Heart right ventricle (tissue), 16 donors: ENCODE results near the gene OR10A3. TPM values are rescaled to one million over a fixed set of nuclear protein-coding genes. Genes with fewer than 3 reads are reported as not detected.

ENCODE experiments used
- ATAC-seq, 8 donors: fragments of 200-7000 bp; cut with Tn5 transposase; one replicate each; pipeline ENCODE4 v1.9.1; 2020; ENCODE audit warnings: mild to moderate bottlenecking in 8 of 8, moderate library complexity in 8 of 8, moderate number of reproducible peaks in 1 of 8
- DNase-seq, 2 donors: peaks; one replicate each; pipeline ENCODE4 v3.0.0-alpha.2; 2020
- H3K27ac ChIP-seq, 10 donors: fragments of 200-600 bp; sonication (generic) in 2 of 10; one replicate each; pipeline versions ENCODE4 v1.5.0 to v1.8.0; 2020 to 2022; ENCODE audit warnings: mild to moderate bottlenecking in 3 of 10
- H3K27me3 ChIP-seq, 7 donors: fragments of 200-600 bp; one replicate each; pipeline ENCODE4 v1.8.0; 2021 to 2022; ENCODE audit warnings: mild to moderate bottlenecking in 2 of 7
- H3K36me3 ChIP-seq, 9 donors: fragments of 200-600 bp; sonication (generic) in 1 of 9; one replicate each; pipeline versions ENCODE4 v1.5.0 to v1.8.0; 2020 to 2022; ENCODE audit warnings: mild to moderate bottlenecking in 2 of 9
- H3K4me1 ChIP-seq, 9 donors: fragments of 200-600 bp; sonication (generic) in 1 of 9; one replicate each; pipeline versions ENCODE4 v1.5.0 to v1.8.0; 2020 to 2022; ENCODE audit warnings: mild to moderate bottlenecking in 4 of 9
- H3K4me3 ChIP-seq, 10 donors: fragments of 200-600 bp; sonication (generic) in 2 of 10; one replicate each; pipeline versions ENCODE4 v1.5.0 to v1.8.0; 2020 to 2022; ENCODE audit warnings: mild to moderate bottlenecking in 7 of 10, moderate library complexity in 2 of 10
- H3K9me3 ChIP-seq, 11 donors: fragments of 200-600 bp in 10 of 11; sonication (generic) in 2 of 11; one replicate each; pipeline versions ENCODE4 v1.5.0 to v1.8.0; 2013 to 2022; ENCODE audit warnings: mild to moderate bottlenecking in 2 of 11, control low read depth in 1 of 11, moderate library complexity in 1 of 11
- CTCF ChIP-seq, 9 donors: fragments of 200-600 bp; sonication (generic) in 2 of 9; IDR thresholded peaks; one replicate each; pipeline versions ENCODE4 v1.5.0 to v1.8.0; 2021 to 2022; ENCODE audit warnings: antibody characterized with exemption in 9 of 9, mild to moderate bottlenecking in 5 of 9, moderate library complexity in 1 of 9
- WGBS, 2 donors: extraction: QIAGEN DNeasy Blood & Tissue Kit; methylation state at CpG; one replicate each; pipeline ENCODE4 v1.1.7; 2013; ENCODE audit warnings: inconsistent platforms in 1 of 2; 5-methylcytosine and 5-hydroxymethylcytosine counted together
- intact Hi-C, 10 donors: fragments of 100-400 bp; cut with DNase I; formaldehyde crosslinking; loops; one replicate each; pipeline versions ENCODE4 v1.11.1 to v1.14.2; 2022
- polyA plus RNA-seq, 2 donors: library from polyadenylated mRNA; stranded (reverse); fragments of 200-250 nt; gene quantifications; one replicate each; pipeline ENCODE4 v1.2.3, GENCODE V29; 2013
- total RNA-seq, 10 donors: library from RNA; stranded (reverse); fragmentation: NEBNext Ultra II Directional in 3 of 10; extraction: Animal tissue kit (Norgen Biotek cat#: 25700) in 3 of 10; gene quantifications; one replicate each; pipeline versions ENCODE4 v1.2.1 to v1.2.4, GENCODE V29; 2021 to 2023
- donor health status: Arrhythmogenic right ventricular cardiomyopathy.
- donor health status: ischemic (EF 13 %, LVEDD 7.1; RV severe dilation, severe dysfunction).
- donor health status: healthy with polysubstance abuse.
- donor health status: DM: no; HTN: yes; CAD: no.
- donor health status: DM: no; HTN: no; CAD: no.
- donor health status: ischemic (EF 25% LVEDD 6.9; RV normal size, moderate dysfunction).
- donor health status: ischemic (EF 25% LVEDD 5.7; RV mildly dilated, moderate dysfunction).
- donor health status: healthy.
- donor health status: DM: yes; HTN: yes; CAD: no.
- donor health status: Ischemic cardiomyopathy.
- donor health status: ischemic (EF 35%, LVEDD 5.7; RV mildly dilated, moderate dysfunction).
- donor health status: nonischemic (EF 11% LVEDD 7.7; RV severe dilation, severe dysfunction).
- donor health status: DM: yes; HTN: yes; CAD: no.
- donor health status: PGD.
- donor health status: ischemic (EF 29% LVEDD 5.4; RV normal size, mild dysfunction).
- donor health status: nonischemic (EF 23%, LVEDD 6.1; RV moderate dilation, normal function).

The OR10A3 gene
- total and polyA plus RNA-seq, 12 donors = not detected

DNA sequence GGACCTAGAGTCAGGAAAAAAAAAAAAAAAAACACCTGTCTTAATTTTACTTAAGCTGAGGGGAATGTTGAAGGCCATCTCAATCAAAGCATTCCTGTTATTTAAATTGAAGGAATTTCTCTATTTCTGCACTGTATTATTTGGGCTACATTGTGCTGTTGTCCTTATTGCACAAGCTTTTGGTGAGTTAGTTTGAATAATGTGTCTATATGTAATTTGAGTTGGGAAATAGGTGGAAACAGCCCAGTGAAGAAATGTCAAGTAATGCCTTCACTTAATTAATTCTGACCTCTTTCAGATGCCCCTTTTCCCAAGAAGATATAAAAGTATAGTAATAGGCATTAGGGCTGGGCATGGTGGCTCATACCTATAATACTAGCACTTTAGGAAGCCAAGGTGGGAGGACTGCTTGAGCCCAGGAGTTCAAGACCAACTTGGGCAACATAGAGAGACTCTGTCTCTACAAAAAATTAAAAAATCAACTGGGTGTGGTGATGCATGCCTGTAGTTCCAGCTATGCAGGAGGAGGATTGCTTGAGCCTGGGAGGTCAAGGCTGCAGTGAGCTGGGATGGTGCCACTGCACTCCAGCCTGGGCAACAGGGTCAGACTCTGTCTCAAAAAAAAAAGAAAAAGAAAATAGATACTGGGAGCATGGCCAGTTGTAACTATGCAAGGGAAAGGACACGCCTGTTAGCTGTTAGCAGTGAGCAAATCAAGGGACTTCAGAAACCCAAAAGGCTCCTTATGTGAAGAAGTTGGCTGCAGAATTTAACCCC lies 45.3 kb downstream of the OR10A3 start:
- H3K4me3 ChIP-seq = no peak overlapping the region
- peaks cover 0 to 7% (median 0%) of the 10 kb centered on the region in 11 donors for H3K9me3 ChIP-seq
- DNase-seq (no peak), ATAC-seq (no peak)
- peaks cover 0 to 11% (median 0%) of the 10 kb centered on the region in 9 donors for H3K4me1 ChIP-seq
- no peaks in the 10 kb centered on the region for H3K27me3 ChIP-seq
- no peaks in the 10 kb centered on the region for H3K36me3 ChIP-seq
- no peak overlapping the region for H3K27ac ChIP-seq
- intact Hi-C loops = loop anchor here in 5 of 10 donors (10.0 kb wide), 3 partner anchors 89 to 209 kb away; partner anchors contain the start of gene EIF3F (in 1 of the 5)
- TF ChIP-seq CTCF (IDR thresholded peaks at IDR 0.05) = no peak
- WGBS, 2 donors = 36 to 44% methylated on average over 1 of the region's 1 CpG

GRCh38 chr11:7894251-7894650 lies 47.3 kb downstream of the OR10A3 start:
- TF ChIP-seq CTCF (IDR thresholded peaks at IDR 0.05) = no peak
- DNase-seq = no peak
- Histone ChIP-seq H3K36me3 (no peaks in the 10 kb centered on the region), H3K27me3 (peaks cover 0 to 8% (median 0%) of the 10 kb centered on the region in 7 donors), H3K9me3 (peaks cover 0 to 5% (median 0%) of the 10 kb centered on the region in 11 donors), H3K4me1 (peaks cover 0 to 21% (median 0%) of the 10 kb centered on the region in 9 donors), H3K27ac (no peak overlapping the region), H3K4me3 (no peak overlapping the region)
- intact Hi-C loops = loop anchor here (5.0 to 10.0 kb wide), 6 partner anchors 88 to 211 kb away; partner anchors contain the start of gene EIF3F (in 4 of the 10)
- ATAC-seq = no peak
- WGBS, 2 donors = 62 to 66% methylated on average over 3 of the region's 3 CpGs

GRCh38 chr11:7893796-7894195 lies 47.7 kb downstream of the OR10A3 start:
- WGBS, 2 donors = 64 to 86% methylated on average over 2 of the region's 2 CpGs
- Histone ChIP-seq H3K9me3 (peaks cover 0 to under 1% (median 0%) of the 10 kb centered on the region in 11 donors), H3K4me1 (peaks cover 0 to 21% (median 0%) of the 10 kb centered on the region in 9 donors), H3K36me3 (no peaks in the 10 kb centered on the region), H3K27me3 (peaks cover 0 to 8% (median 0%) of the 10 kb centered on the region in 7 donors), H3K4me3 (no peak overlapping the region), H3K27ac (no peak overlapping the region)
- TF ChIP-seq CTCF (IDR thresholded peaks at IDR 0.05) = no peak
- no peak for DNase-seq
- no peak for ATAC-seq
- intact Hi-C loops = loop anchor here (2.0 to 10.0 kb wide), 8 partner anchors 89 to 211 kb away; partner anchors contain the start of gene EIF3F (in 7 of the 10)

DNA sequence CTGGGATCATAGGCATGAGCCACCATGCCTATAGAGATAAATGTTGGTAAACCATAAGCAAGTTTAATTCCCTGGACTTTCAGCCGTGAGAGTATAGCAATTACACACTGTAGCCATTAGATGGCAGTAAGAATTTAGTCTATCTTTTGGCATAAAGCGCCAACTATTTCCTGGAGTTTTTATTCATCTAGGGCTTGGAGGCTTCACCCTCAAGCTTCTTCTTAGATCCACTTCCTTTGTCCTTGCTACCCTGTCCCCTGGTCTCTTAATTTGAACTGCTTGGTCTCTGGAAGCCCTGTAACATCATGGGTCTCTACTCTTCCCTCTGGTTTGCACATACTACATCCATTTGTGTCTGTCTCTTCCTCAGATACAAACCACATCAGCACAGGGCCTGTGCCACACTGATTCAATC lies 48.7 kb downstream of the OR10A3 start:
- peak in 3 of 8 donors; percentile 24 to 48 (median 44) for ATAC-seq

More for the DNA sequence above, 48.7 kb downstream of the OR10A3 start:
- Histone ChIP-seq H3K4me3 (no peak overlapping the region), H3K27me3 (peaks cover 0 to 8% (median 0%) of the 10 kb centered on the region in 7 donors), H3K4me1 (peaks cover 0 to 21% (median 0%) of the 10 kb centered on the region in 9 donors), H3K9me3 (no peaks in the 10 kb centered on the region), H3K36me3 (no peaks in the 10 kb centered on the region), H3K27ac (no peak overlapping the region)
- WGBS, 2 donors = 10 to 13% methylated on average over 2 of the region's 2 CpGs
- TF ChIP-seq CTCF (IDR thresholded peaks at IDR 0.05) = peak; percentile 28 to 76 (median 67)
- no peak for DNase-seq
- intact Hi-C loops = loop anchor here (2.0 to 10.0 kb wide), 8 partner anchors 89 to 212 kb away; partner anchors contain the start of gene EIF3F (in 7 of the 10)
